ELF-1 (cell line): ENCODE measurements around the gene PPP1R12C.

Experiments
- DNase-seq: peaks from one replicate; pipeline ENCODE4 v3.0.0-alpha.2; 2016; ENCODE audit warnings: low read depth, low spot score

The PPP1R12C gene

GRCh38 chr19:55091126-55091910, 26.1 kb downstream of the PPP1R12C start:
- no peak for DNase-seq

- DNase-seq, result no peak
Observed at GRCh38 chr19:55090564-55090963, 26.9 kb downstream of the PPP1R12C start.

GRCh38 chr19:55089342-55089944, 28.0 kb downstream of the PPP1R12C start:
- no peak for DNase-seq

- DNase-seq, result peak; percentile 81
Observed at GRCh38 chr19:55088543-55089341, 28.7 kb downstream of the PPP1R12C start.

- no peak for DNase-seq
Observed at GRCh38 chr19:55088021-55088451, 29.4 kb downstream of the PPP1R12C start.

GRCh38 chr19:55087542-55087901, 29.9 kb downstream of the PPP1R12C start:
- no peak for DNase-seq

GRCh38 chr19:55086730-55087541, 30.5 kb downstream of the PPP1R12C start:
- DNase-seq, result peak; percentile 98

GRCh38 chr19:55085923-55086715, 31.3 kb downstream of the PPP1R12C start:
- no peak for DNase-seq

- no peak for DNase-seq
Observed at GRCh38 chr19:55084416-55084815, 33.0 kb downstream of the PPP1R12C start.

- DNase-seq, result peak; percentile 53
Observed at GRCh38 chr19:55083004-55083850, 34.2 kb downstream of the PPP1R12C start.

GRCh38 chr19:55082020-55082851, 35.2 kb downstream of the PPP1R12C start:
- DNase-seq, result peak; percentile 97

- no peak for DNase-seq
Observed at GRCh38 chr19:55081770-55082019, 35.7 kb downstream of the PPP1R12C start.

- DNase-seq, result peak; percentile 95
Observed at GRCh38 chr19:55080968-55081769, 36.3 kb downstream of the PPP1R12C start.

GRCh38 chr19:55080121-55080967, 37.1 kb downstream of the PPP1R12C start:
- peak; percentile 80 for DNase-seq

- DNase-seq, result no peak
Observed at GRCh38 chr19:55079400-55080038, 37.9 kb downstream of the PPP1R12C start.

GRCh38 chr19:55078996-55079395, 38.4 kb downstream of the PPP1R12C start:
- DNase-seq, result no peak

- no peak for DNase-seq
Observed at GRCh38 chr19:55077106-55077505, 40.3 kb downstream of the PPP1R12C start.
